ENCODE measurements around the gene RAN. TPM values are rescaled to one million over a fixed set of nuclear protein-coding genes. Genes with fewer than 3 reads are reported as not detected.
"Not testable (repeated sequence)": the region's sequence is repeated elsewhere in the genome, so short reads cannot be mapped to it uniquely, and the experiment has no call there.

Gene RAN
- total RNA-seq, 2 experiments from 2014 or later: 278 to 302 TPM

GRCh38 chr12:130875193-130875592 is 3.3 kb downstream of the RAN start:
- Mint-ChIP-seq H3K4me3 (peak overlapping the region; percentile 90), H3K4me1 (ENCODE audit: low read depth) (peaks cover 60% of the 10 kb centered on the region), H3K27me3 (no peaks in the 10 kb centered on the region), H3K36me3 (ENCODE audit: low read depth) (peaks cover 62% of the 10 kb centered on the region), H3K9me3 (no peaks in the 10 kb centered on the region), H3K27ac (peak overlapping the region; percentile 87)
- H3K4me3 ChIP-seq (ENCODE audit: low read length): no peak overlapping the region
- peaks cover 36% of the 10 kb centered on the region for H3K4me1 ChIP-seq (ENCODE audit: insufficient read depth, low read length)
- intact Hi-C loops (cut with DNase I, micrococcal nuclease): loop anchor here in 1 of 2 experiments (10.0 kb wide), 1 partner anchor 1060 kb away; no protein-coding TSS in a partner anchor
- no peak overlapping the region for H3K27ac ChIP-seq (ENCODE audit: low read depth in 1 of 2, low read length in 2 of 2)
- H3K27me3 ChIP-seq (ENCODE audit: control insufficient read depth in 1 of 2, insufficient read depth in 2 of 2, low read length in 2 of 2): no peaks in the 10 kb centered on the region
- CTCF ChIA-PET: no interaction called here
- no peak for TF ChIP-seq CTCF (IDR thresholded peaks at IDR 0.05)
- ATAC-seq (ENCODE audit: poor library complexity): no peak
- DNase-seq: no peak
- POLR2A ChIA-PET: no interaction called here
- peaks cover 0 to 5% of the 10 kb centered on the region in 2 experiments for H3K9me3 ChIP-seq (ENCODE audit: control insufficient read depth in 1 of 2, insufficient read depth in 1 of 2, low read length in 2 of 2)
- peaks cover 49% of the 10 kb centered on the region for H3K36me3 ChIP-seq (ENCODE audit: insufficient read depth, low read length)

- POLR2A ChIA-PET; ATAC-seq (ENCODE audit: poor library complexity); H3K27ac ChIP-seq (ENCODE audit: low read depth in 1 of 2, low read length in 2 of 2); H3K27me3 ChIP-seq (ENCODE audit: control insufficient read depth in 1 of 2, insufficient read depth in 2 of 2, low read length in 2 of 2); H3K9me3 Mint-ChIP-seq; CTCF ChIA-PET; H3K9me3 ChIP-seq (ENCODE audit: control insufficient read depth in 1 of 2, insufficient read depth in 1 of 2, low read length in 2 of 2); H3K4me3 ChIP-seq (ENCODE audit: low read length); DNase-seq; H3K27me3 Mint-ChIP-seq: not testable (repeated sequence)
- peak overlapping the region; percentile 87 for H3K27ac Mint-ChIP-seq
- H3K4me1 ChIP-seq (ENCODE audit: insufficient read depth, low read length): peaks cover 38% of the 10 kb centered on the region
- peaks cover 60% of the 10 kb centered on the region for H3K4me1 Mint-ChIP-seq (ENCODE audit: low read depth)
- peaks cover 49% of the 10 kb centered on the region for H3K36me3 ChIP-seq (ENCODE audit: insufficient read depth, low read length)
- peaks cover 60% of the 10 kb centered on the region for H3K36me3 Mint-ChIP-seq (ENCODE audit: low read depth)
- peak overlapping the region; percentile 43 for H3K4me3 Mint-ChIP-seq
- intact Hi-C loops (cut with DNase I, micrococcal nuclease): loop anchor here in 1 of 2 experiments (10.0 kb wide), 1 partner anchor 1059 kb away; no protein-coding TSS in a partner anchor
These were observed 3.8 kb downstream of the RAN start for GRCh38 chr12:130875708-130876107.

- Histone ChIP-seq H3K4me3 (ENCODE audit: low read length) (no peak overlapping the region), H3K36me3 (ENCODE audit: insufficient read depth, low read length) (peaks cover 49% of the 10 kb centered on the region), H3K9me3 (ENCODE audit: control insufficient read depth in 1 of 2, insufficient read depth in 1 of 2, low read length in 2 of 2) (no peaks in the 10 kb centered on the region), H3K4me1 (ENCODE audit: insufficient read depth, low read length) (peaks cover 33% of the 10 kb centered on the region), H3K27ac (ENCODE audit: low read depth in 1 of 2, low read length in 2 of 2) (no peak overlapping the region), H3K27me3 (ENCODE audit: control insufficient read depth in 1 of 2, insufficient read depth in 2 of 2, low read length in 2 of 2) (no peaks in the 10 kb centered on the region)
- peaks cover 57% of the 10 kb centered on the region for H3K4me1 Mint-ChIP-seq (ENCODE audit: low read depth)
- H3K36me3 Mint-ChIP-seq (ENCODE audit: low read depth): peaks cover 56% of the 10 kb centered on the region
- intact Hi-C loops (cut with DNase I, micrococcal nuclease): loop anchor here in 1 of 2 experiments (10.0 kb wide), 1 partner anchor 1059 kb away; no protein-coding TSS in a partner anchor
- no peak for DNase-seq
- CTCF ChIA-PET: no interaction called here
- POLR2A ChIA-PET: interaction anchor here (1.4 kb wide), 1 partner anchor 37 kb away, joined by 4 read pairs; the partner anchor contains the start of gene STX2
- no peak for TF ChIP-seq CTCF (IDR thresholded peaks at IDR 0.05)
- H3K4me3 Mint-ChIP-seq: peak overlapping the region; percentile 43
- no peaks in the 10 kb centered on the region for H3K27me3 Mint-ChIP-seq
- no peak for ATAC-seq (ENCODE audit: poor library complexity)
- H3K9me3 Mint-ChIP-seq: no peaks in the 10 kb centered on the region
- H3K27ac Mint-ChIP-seq: peak overlapping the region; percentile 87
These were observed 4.4 kb downstream of the RAN start for GRCh38 chr12:130876297-130876696.

GRCh38 chr12:130876758-130877157 is 4.9 kb downstream of the RAN start:
- CTCF ChIA-PET: no interaction called here
- DNase-seq: no peak
- intact Hi-C loops (cut with DNase I, micrococcal nuclease): loop anchor here in 1 of 2 experiments (10.0 kb wide), 1 partner anchor 1058 kb away; no protein-coding TSS in a partner anchor
- Mint-ChIP-seq H3K4me1 (ENCODE audit: low read depth) (peaks cover 56% of the 10 kb centered on the region), H3K4me3 (no peak overlapping the region), H3K9me3 (no peaks in the 10 kb centered on the region), H3K27me3 (no peaks in the 10 kb centered on the region), H3K27ac (no peak overlapping the region), H3K36me3 (ENCODE audit: low read depth) (peaks cover 56% of the 10 kb centered on the region)
- ATAC-seq (ENCODE audit: poor library complexity): no peak
- POLR2A ChIA-PET: interaction anchor here (1.4 kb wide), 1 partner anchor 38 kb away, joined by 4 read pairs; the partner anchor contains the start of gene STX2
- no peak for TF ChIP-seq CTCF (IDR thresholded peaks at IDR 0.05)
- Histone ChIP-seq H3K27me3 (ENCODE audit: control insufficient read depth in 1 of 2, insufficient read depth in 2 of 2, low read length in 2 of 2) (no peaks in the 10 kb centered on the region), H3K36me3 (ENCODE audit: insufficient read depth, low read length) (peaks cover 49% of the 10 kb centered on the region), H3K27ac (ENCODE audit: low read depth in 1 of 2, low read length in 2 of 2) (no peak overlapping the region), H3K9me3 (ENCODE audit: control insufficient read depth in 1 of 2, insufficient read depth in 1 of 2, low read length in 2 of 2) (no peaks in the 10 kb centered on the region), H3K4me1 (ENCODE audit: insufficient read depth, low read length) (peaks cover 31% of the 10 kb centered on the region), H3K4me3 (ENCODE audit: low read length) (no peak overlapping the region)
